Measurements from ENCODE around the gene TMEM178B. TPM values are rescaled to one million over a fixed set of nuclear protein-coding genes. Genes with fewer than 3 reads are reported as not detected.

TMEM178B gene
- total RNA-seq, 1 donor from 2014 or later = 49.8 TPM

DNA sequence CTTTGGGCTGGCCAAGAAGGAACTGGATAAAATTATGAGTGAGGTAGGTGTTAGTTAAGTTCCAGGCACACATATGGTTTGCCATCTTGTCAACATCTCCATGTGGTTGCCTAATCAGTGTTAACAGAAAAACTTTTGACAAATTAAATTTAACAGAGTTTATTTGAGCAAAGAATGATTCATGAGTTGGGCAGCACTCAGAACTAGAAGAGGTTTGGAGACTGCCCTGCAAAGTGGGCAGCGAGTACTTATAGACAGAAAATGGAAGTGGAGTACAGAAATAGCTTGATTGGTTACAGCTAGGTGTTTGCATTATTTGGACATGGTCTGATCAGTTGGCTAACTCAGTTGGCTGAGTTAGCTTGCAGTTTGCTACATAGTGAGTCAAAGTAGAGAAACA, 439.9 kb downstream of the TMEM178B start:
- no peak for DNase-seq
- Mint-ChIP-seq H3K4me1 (ENCODE audit: low read depth, unreplicated experiment) (peaks cover 5% of the 10 kb centered on the region), H3K27me3 (ENCODE audit: unreplicated experiment) (peaks cover 7% of the 10 kb centered on the region), H3K27ac (ENCODE audit: unreplicated experiment) (no peak overlapping the region), H3K4me3 (ENCODE audit: unreplicated experiment) (no peak overlapping the region), H3K36me3 (ENCODE audit: unreplicated experiment) (peaks cover 19% of the 10 kb centered on the region), H3K9me3 (ENCODE audit: unreplicated experiment) (peaks cover 16% of the 10 kb centered on the region)
- TF ChIP-seq, protein P1, sequence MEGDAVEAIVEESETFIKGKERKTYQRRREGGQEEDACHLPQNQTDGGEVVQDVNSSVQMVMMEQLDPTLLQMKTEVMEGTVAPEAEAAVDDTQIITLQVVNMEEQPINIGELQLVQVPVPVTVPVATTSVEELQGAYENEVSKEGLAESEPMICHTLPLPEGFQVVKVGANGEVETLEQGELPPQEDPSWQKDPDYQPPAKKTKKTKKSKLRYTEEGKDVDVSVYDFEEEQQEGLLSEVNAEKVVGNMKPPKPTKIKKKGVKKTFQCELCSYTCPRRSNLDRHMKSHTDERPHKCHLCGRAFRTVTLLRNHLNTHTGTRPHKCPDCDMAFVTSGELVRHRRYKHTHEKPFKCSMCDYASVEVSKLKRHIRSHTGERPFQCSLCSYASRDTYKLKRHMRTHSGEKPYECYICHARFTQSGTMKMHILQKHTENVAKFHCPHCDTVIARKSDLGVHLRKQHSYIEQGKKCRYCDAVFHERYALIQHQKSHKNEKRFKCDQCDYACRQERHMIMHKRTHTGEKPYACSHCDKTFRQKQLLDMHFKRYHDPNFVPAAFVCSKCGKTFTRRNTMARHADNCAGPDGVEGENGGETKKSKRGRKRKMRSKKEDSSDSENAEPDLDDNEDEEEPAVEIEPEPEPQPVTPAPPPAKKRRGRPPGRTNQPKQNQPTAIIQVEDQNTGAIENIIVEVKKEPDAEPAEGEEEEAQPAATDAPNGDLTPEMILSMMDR (IDR thresholded peaks at IDR 0.05; ENCODE audit: partially characterized antibody, unreplicated experiment) = no peak

- H3K27ac Mint-ChIP-seq (ENCODE audit: unreplicated experiment) = no peak overlapping the region
- DNase-seq = no peak
- no peak overlapping the region for H3K4me3 Mint-ChIP-seq (ENCODE audit: unreplicated experiment)
- peaks cover 3% of the 10 kb centered on the region for H3K4me1 Mint-ChIP-seq (ENCODE audit: low read depth, unreplicated experiment)
- peaks cover 14% of the 10 kb centered on the region for H3K36me3 Mint-ChIP-seq (ENCODE audit: unreplicated experiment)
- peaks cover 9% of the 10 kb centered on the region for H3K9me3 Mint-ChIP-seq (ENCODE audit: unreplicated experiment)
- TF ChIP-seq, protein P1 (IDR thresholded peaks at IDR 0.05; ENCODE audit: partially characterized antibody, unreplicated experiment) = no peak
- peaks cover 5% of the 10 kb centered on the region for H3K27me3 Mint-ChIP-seq (ENCODE audit: unreplicated experiment)
Observed at GRCh38 chr7:141515941-141516340, 442.1 kb downstream of the TMEM178B start.

DNA sequence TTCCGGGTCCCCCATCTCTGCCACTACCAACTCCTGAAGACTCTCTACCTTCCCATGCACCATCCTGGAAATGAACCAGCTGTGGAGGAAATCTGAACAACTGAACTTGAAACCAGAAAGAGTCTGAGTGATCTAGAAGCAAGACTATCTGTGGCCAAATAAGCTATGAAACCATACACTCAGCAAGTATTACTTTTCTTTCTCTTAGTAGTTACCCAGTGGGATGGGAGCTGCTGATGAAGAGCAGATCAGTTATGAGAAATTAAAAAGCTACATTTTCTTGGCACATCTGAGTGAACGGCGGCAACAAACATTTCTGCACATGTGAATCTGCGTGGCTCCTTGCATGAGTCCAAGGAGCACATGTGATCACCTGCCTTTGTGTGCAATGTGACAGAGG, 445.8 kb downstream of the TMEM178B start:
- Mint-ChIP-seq H3K4me1 (ENCODE audit: low read depth, unreplicated experiment) (no peaks in the 10 kb centered on the region), H3K27me3 (ENCODE audit: unreplicated experiment) (no peaks in the 10 kb centered on the region), H3K9me3 (ENCODE audit: unreplicated experiment) (no peaks in the 10 kb centered on the region), H3K4me3 (ENCODE audit: unreplicated experiment) (no peak overlapping the region), H3K27ac (ENCODE audit: unreplicated experiment) (no peak overlapping the region), H3K36me3 (ENCODE audit: unreplicated experiment) (no peaks in the 10 kb centered on the region)
- TF ChIP-seq, protein P1 (IDR thresholded peaks at IDR 0.05; ENCODE audit: partially characterized antibody, unreplicated experiment) = no peak
- DNase-seq = no peak

- H3K27me3 Mint-ChIP-seq (ENCODE audit: unreplicated experiment) = no peaks in the 10 kb centered on the region
- DNase-seq = no peak
- TF ChIP-seq, protein P1 (IDR thresholded peaks at IDR 0.05; ENCODE audit: partially characterized antibody, unreplicated experiment) = no peak
- H3K4me1 Mint-ChIP-seq (ENCODE audit: low read depth, unreplicated experiment) = no peaks in the 10 kb centered on the region
- H3K36me3 Mint-ChIP-seq (ENCODE audit: unreplicated experiment) = no peaks in the 10 kb centered on the region
- no peaks in the 10 kb centered on the region for H3K9me3 Mint-ChIP-seq (ENCODE audit: unreplicated experiment)
- H3K27ac Mint-ChIP-seq (ENCODE audit: unreplicated experiment) = no peak overlapping the region
- H3K4me3 Mint-ChIP-seq (ENCODE audit: unreplicated experiment) = no peak overlapping the region
Observed at GRCh38 chr7:141522657-141523342, 448.9 kb downstream of the TMEM178B start.

DNA sequence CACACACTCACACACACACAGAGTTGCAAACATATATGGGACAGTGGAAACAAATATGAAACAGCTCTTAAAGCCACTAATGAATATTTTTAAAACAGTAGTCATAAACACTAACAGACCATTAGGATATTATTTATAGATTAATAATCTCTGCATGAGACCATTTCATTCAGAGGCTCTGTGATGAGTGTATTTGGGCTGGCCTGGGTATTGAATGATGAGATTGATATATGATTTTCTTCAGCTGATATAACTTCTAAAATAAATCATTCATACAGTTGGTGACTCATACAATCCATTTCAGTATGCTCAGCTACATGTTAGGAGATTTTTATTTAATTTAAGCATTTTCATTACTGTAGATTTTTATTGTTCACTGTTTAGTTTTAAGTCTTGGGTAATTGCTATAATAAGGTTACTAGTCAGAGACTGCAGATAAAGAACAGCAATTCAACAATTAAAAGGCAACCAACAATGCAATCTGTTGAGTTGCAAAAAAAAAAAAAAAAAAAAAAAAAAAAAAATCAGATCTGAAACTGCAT, 452.2 kb downstream of the TMEM178B start:
- H3K36me3 Mint-ChIP-seq (ENCODE audit: unreplicated experiment) = no peaks in the 10 kb centered on the region
- H3K4me1 Mint-ChIP-seq (ENCODE audit: low read depth, unreplicated experiment) = no peaks in the 10 kb centered on the region
- DNase-seq = no peak
- H3K27ac Mint-ChIP-seq (ENCODE audit: unreplicated experiment) = no peak overlapping the region
- H3K4me3 Mint-ChIP-seq (ENCODE audit: unreplicated experiment) = no peak overlapping the region
- no peaks in the 10 kb centered on the region for H3K27me3 Mint-ChIP-seq (ENCODE audit: unreplicated experiment)
- H3K9me3 Mint-ChIP-seq (ENCODE audit: unreplicated experiment) = no peaks in the 10 kb centered on the region
- TF ChIP-seq, protein P1 (IDR thresholded peaks at IDR 0.05; ENCODE audit: partially characterized antibody, unreplicated experiment) = no peak

Measured in glutamatergic neuron (in vitro differentiated cells).